Neural cell (in vitro differentiated cells): Measurements from ENCODE around the gene PIP4K2A.

Experiments used
- CTCF ChIP-seq: fragments of 450-650 bp; IDR thresholded peaks from 2 replicates; pipeline ENCODE4 v1.5.1; 2014; ENCODE audit warnings: antibody characterized with exemption, mild to moderate bottlenecking, moderate library complexity; ENCODE audit not compliant: poor library complexity, severe bottlenecking
- EP300 ChIP-seq: fragments of 450-650 bp; conservative IDR thresholded peaks from 2 replicates; pipeline ENCODE4 v1.6.1; 2014; ENCODE audit warnings: antibody characterized with exemption, mild to moderate bottlenecking, moderate library complexity; ENCODE audit not compliant: poor library complexity, severe bottlenecking
- POLR2AphosphoS5 ChIP-seq: IDR thresholded peaks from 2 replicates; pipeline ENCODE4 v1.6.1; 2012
- RAD21 ChIP-seq: fragments of 450-650 bp; conservative IDR thresholded peaks from 2 replicates; pipeline ENCODE4 v1.6.1; 2014; ENCODE audit warnings: antibody characterized with exemption, mild to moderate bottlenecking, moderate library complexity
- SMC3 ChIP-seq: fragments of 450-650 bp; conservative IDR thresholded peaks from 2 replicates; pipeline ENCODE4 v1.6.1; 2014; ENCODE audit warnings: antibody characterized with exemption, mild to moderate bottlenecking, moderate library complexity; ENCODE audit not compliant: poor library complexity
- TF ChIP-seq, protein P1 (sequence below): IDR thresholded peaks from 2 replicates; pipeline ENCODE4 v1.6.1; 2012; ENCODE audit warnings: borderline replicate concordance

- TF ChIP-seq POLR2AphosphoS5 (no peak), EP300 (no peak), CTCF (no peak), RAD21 (no peak), SMC3 (no peak)
- TF ChIP-seq, protein P1, sequence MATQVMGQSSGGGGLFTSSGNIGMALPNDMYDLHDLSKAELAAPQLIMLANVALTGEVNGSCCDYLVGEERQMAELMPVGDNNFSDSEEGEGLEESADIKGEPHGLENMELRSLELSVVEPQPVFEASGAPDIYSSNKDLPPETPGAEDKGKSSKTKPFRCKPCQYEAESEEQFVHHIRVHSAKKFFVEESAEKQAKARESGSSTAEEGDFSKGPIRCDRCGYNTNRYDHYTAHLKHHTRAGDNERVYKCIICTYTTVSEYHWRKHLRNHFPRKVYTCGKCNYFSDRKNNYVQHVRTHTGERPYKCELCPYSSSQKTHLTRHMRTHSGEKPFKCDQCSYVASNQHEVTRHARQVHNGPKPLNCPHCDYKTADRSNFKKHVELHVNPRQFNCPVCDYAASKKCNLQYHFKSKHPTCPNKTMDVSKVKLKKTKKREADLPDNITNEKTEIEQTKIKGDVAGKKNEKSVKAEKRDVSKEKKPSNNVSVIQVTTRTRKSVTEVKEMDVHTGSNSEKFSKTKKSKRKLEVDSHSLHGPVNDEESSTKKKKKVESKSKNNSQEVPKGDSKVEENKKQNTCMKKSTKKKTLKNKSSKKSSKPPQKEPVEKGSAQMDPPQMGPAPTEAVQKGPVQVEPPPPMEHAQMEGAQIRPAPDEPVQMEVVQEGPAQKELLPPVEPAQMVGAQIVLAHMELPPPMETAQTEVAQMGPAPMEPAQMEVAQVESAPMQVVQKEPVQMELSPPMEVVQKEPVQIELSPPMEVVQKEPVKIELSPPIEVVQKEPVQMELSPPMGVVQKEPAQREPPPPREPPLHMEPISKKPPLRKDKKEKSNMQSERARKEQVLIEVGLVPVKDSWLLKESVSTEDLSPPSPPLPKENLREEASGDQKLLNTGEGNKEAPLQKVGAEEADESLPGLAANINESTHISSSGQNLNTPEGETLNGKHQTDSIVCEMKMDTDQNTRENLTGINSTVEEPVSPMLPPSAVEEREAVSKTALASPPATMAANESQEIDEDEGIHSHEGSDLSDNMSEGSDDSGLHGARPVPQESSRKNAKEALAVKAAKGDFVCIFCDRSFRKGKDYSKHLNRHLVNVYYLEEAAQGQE = no peak
Measured at GRCh38 chr10:22742678-22743077, 28.3 kb upstream of the PIP4K2A start.
